Heart left ventricle (tissue), 16 donors: ENCODE measurements around the gene LPCAT2. TPM values are rescaled to one million over a fixed set of nuclear protein-coding genes. Genes with fewer than 3 reads are reported as not detected.

Experiments
- ATAC-seq, 4 donors: fragments of 200-7000 bp; cut with Tn5 transposase; one replicate each; pipeline ENCODE4 v1.9.1; 2020 to 2022; ENCODE audit warnings: moderate library complexity in 4 of 4, mild to moderate bottlenecking in 3 of 4, moderate number of reproducible peaks in 1 of 4
- DNase-seq, 5 donors: peaks; one replicate each; pipeline ENCODE4 v3.0.0-alpha.2; 2020
- H3K27ac ChIP-seq, 12 donors: fragments of 200-600 bp; sonication (generic) in 4 of 12; one replicate each; pipeline versions ENCODE4 v1.5.0 to v1.8.0; 2016 to 2022; ENCODE audit warnings: mild to moderate bottlenecking in 2 of 12
- H3K27me3 ChIP-seq, 9 donors: fragments of 200-600 bp; sonication (generic) in 2 of 9; one replicate each; pipeline versions ENCODE4 v1.5.1 to v1.8.0; 2016 to 2022; ENCODE audit warnings: mild to moderate bottlenecking in 3 of 9
- H3K36me3 ChIP-seq, 9 donors: fragments of 200-600 bp; sonication (generic) in 2 of 9; one replicate each; pipeline versions ENCODE4 v1.5.0 to v1.8.0; 2018 to 2022; ENCODE audit warnings: mild to moderate bottlenecking in 2 of 9
- H3K4me1 ChIP-seq, 12 donors: fragments of 200-600 bp; sonication (generic) in 4 of 12; one replicate each; pipeline versions ENCODE4 v1.5.0 to v1.8.0; 2016 to 2022; ENCODE audit warnings: mild to moderate bottlenecking in 3 of 12
- H3K4me3 ChIP-seq, 12 donors: fragments of 200-600 bp; sonication (generic) in 4 of 12; one replicate each; pipeline versions ENCODE4 v1.5.0 to v1.8.0; 2017 to 2022; ENCODE audit warnings: mild to moderate bottlenecking in 9 of 12, moderate library complexity in 4 of 12
- H3K9me3 ChIP-seq, 12 donors: fragments of 200-600 bp; sonication (generic) in 4 of 12; one replicate each; pipeline versions ENCODE4 v1.5.0 to v1.8.0; 2016 to 2022; ENCODE audit warnings: mild to moderate bottlenecking in 1 of 12
- POLR2A ChIP-seq, 2 donors: fragments of 450-650 bp; IDR thresholded peaks; one replicate each; pipeline ENCODE4 v1.6.1; 2017; ENCODE audit warnings: antibody characterized with exemption in 2 of 2, mild to moderate bottlenecking in 2 of 2, moderate library complexity in 2 of 2
- WGBS, 4 donors: extraction: QIAGEN DNeasy Blood & Tissue Kit in 2 of 4; methylation state at CpG; one replicate each; pipeline versions ENCODE4 v1.1.5 to v1.1.7; 2013 to 2018; 5-methylcytosine and 5-hydroxymethylcytosine counted together
- intact Hi-C, 10 donors: fragments of 100-400 bp; cut with DNase I; formaldehyde crosslinking; loops; one replicate each; pipeline versions ENCODE4 v1.11.1 to v1.14.2; 2022
- polyA plus RNA-seq, 2 donors: library from polyadenylated mRNA; stranded (reverse); fragments of 200-250 nt; gene quantifications; one replicate each; pipeline ENCODE4 v1.2.3, GENCODE V29; 2013
- total RNA-seq, 9 donors: library from RNA; depleted of rRNA in 2 of 9; stranded (reverse); fragments of >200 nt in 2 of 9; fragmentation: NEBNext Ultra II Directional in 3 of 9; extraction: Animal tissue kit (Norgen Biotek cat#: 25700) in 3 of 9; gene quantifications; one replicate each; pipeline versions ENCODE4 v1.1.0 to v1.2.4, GENCODE V29; 2016 to 2023
- TF ChIP-seq, protein P1 (sequence below), 12 donors: fragments of 200-600 bp; sonication (generic) in 4 of 12; IDR thresholded peaks; one replicate each; pipeline versions ENCODE4 v1.5.0 to v1.8.0; 2018 to 2022; ENCODE audit warnings: antibody characterized with exemption in 12 of 12, mild to moderate bottlenecking in 5 of 12
- donor health status: ischemic (EF 13 %, LVEDD 7.1; RV severe dilation, severe dysfunction).
- donor health status: healthy with polysubstance abuse.
- donor health status: DM: no; HTN: yes; CAD: no.
- donor health status: DM: no; HTN: no; CAD: no.
- donor health status: ischemic (EF 25% LVEDD 6.9; RV normal size, moderate dysfunction).
- donor health status: ischemic (EF 25% LVEDD 5.7; RV mildly dilated, moderate dysfunction).
- donor health status: healthy.
- donor health status: DM: yes; HTN: yes; CAD: no.
- donor health status: ischemic (EF 35%, LVEDD 5.7; RV mildly dilated, moderate dysfunction).
- donor health status: nonischemic (EF 11% LVEDD 7.7; RV severe dilation, severe dysfunction).
- donor health status: DM: yes; HTN: yes; CAD: no.
- donor health status: PGD.
- donor health status: ischemic (EF 29% LVEDD 5.4; RV normal size, mild dysfunction).
- donor health status: nonischemic (EF 23%, LVEDD 6.1; RV moderate dilation, normal function).

The LPCAT2 gene
- total and polyA plus RNA-seq, 11 donors: 3.8 to 13.6 (median 6.5) TPM

DNA sequence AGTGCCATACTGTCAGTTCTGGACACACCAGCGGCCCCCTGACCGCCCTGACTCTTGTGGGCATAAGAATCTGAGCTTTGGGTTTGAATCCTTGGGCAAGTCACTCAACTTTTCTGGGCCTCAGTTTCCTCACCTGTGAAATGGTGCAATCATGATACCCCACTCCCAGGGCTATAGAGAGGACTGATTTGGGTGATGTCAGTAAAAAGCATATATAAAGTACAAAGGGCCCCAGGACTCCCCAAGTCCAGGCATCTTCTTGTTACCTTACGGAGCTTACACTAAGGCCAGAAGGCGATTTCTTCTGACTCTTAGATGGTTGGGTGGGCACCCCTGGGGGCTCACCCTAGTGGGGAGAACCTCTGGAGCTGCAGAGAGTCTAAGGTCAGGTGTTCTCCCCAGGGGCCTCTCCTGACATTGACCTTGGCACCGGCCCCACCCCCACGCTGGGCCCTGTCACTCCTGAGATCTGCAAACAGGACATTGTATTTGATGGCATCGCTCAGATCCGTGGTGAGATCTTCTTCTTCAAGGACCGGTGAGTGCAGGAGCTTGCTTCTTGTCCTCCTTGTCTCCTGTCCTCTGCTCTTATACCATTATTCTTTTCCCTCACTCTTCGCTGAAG is 16.0 kb upstream of the LPCAT2 start:
- H3K36me3 ChIP-seq: peaks cover 0 to 91% (median 22%) of the 10 kb centered on the region in 9 donors

DNA sequence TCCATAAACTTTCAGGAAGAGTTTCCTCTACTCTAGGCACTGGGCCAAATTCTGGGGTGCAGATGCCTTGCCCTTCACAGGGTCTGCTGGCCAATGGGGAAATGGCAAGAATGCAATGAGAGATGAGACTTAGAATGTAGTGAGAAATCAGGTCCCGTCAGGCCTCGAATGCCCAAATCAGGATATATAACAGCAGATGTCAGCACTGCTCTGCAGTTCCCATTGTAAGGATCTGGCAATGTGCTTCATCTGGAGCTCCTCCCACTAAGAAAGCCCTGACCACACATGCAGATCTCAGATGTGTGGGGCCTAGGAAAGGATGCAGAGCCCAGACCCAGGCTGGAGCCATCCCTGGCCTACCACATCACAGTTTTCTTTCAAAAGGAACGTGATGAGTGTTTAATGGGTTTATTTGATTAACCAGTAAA is 13.9 kb upstream of the LPCAT2 start:
- TF ChIP-seq POLR2A (IDR thresholded peaks at IDR 0.05): no peak
- TF ChIP-seq, protein P1, sequence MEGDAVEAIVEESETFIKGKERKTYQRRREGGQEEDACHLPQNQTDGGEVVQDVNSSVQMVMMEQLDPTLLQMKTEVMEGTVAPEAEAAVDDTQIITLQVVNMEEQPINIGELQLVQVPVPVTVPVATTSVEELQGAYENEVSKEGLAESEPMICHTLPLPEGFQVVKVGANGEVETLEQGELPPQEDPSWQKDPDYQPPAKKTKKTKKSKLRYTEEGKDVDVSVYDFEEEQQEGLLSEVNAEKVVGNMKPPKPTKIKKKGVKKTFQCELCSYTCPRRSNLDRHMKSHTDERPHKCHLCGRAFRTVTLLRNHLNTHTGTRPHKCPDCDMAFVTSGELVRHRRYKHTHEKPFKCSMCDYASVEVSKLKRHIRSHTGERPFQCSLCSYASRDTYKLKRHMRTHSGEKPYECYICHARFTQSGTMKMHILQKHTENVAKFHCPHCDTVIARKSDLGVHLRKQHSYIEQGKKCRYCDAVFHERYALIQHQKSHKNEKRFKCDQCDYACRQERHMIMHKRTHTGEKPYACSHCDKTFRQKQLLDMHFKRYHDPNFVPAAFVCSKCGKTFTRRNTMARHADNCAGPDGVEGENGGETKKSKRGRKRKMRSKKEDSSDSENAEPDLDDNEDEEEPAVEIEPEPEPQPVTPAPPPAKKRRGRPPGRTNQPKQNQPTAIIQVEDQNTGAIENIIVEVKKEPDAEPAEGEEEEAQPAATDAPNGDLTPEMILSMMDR (IDR thresholded peaks at IDR 0.05): peak in 11 of 12 donors; percentile 27 to 67 (median 46)
- intact Hi-C loops: loop anchor here (2.0 to 10.0 kb wide), 7 partner anchors 44 to 210 kb away; no protein-coding TSS in a partner anchor
- Histone ChIP-seq H3K36me3 (peaks cover 0 to 89% (median 12%) of the 10 kb centered on the region in 9 donors), H3K9me3 (no peaks in the 10 kb centered on the region), H3K27me3 (no peaks in the 10 kb centered on the region), H3K27ac (no peak overlapping the region), H3K4me1 (peaks cover 0 to 34% (median 10%) of the 10 kb centered on the region in 12 donors), H3K4me3 (no peak overlapping the region)
- peak in 2 of 5 donors; percentile 52 to 58 for DNase-seq
- peak; percentile 67 to 93 (median 74) for ATAC-seq
- 27 to 35% (median 31%) methylated on average over 3 of the region's 3 CpGs for WGBS, 4 donors

More for the DNA sequence above, 16.0 kb upstream of the LPCAT2 start:
- Histone ChIP-seq H3K27ac (no peak overlapping the region), H3K9me3 (no peaks in the 10 kb centered on the region), H3K27me3 (no peaks in the 10 kb centered on the region), H3K4me1 (peaks cover 0 to 22% (median 8%) of the 10 kb centered on the region in 12 donors), H3K4me3 (no peak overlapping the region)
- TF ChIP-seq, protein P1 (IDR thresholded peaks at IDR 0.05): no peak
- no peak for TF ChIP-seq POLR2A (IDR thresholded peaks at IDR 0.05)
- intact Hi-C loops: loop anchor here in 8 of 10 donors (10.0 kb wide), 3 partner anchors 52 to 212 kb away; no protein-coding TSS in a partner anchor
- ATAC-seq (no peak), DNase-seq (no peak)
- 84 to 93% (median 90%) methylated on average over 10 of the region's 10 CpGs for WGBS, 4 donors

DNA sequence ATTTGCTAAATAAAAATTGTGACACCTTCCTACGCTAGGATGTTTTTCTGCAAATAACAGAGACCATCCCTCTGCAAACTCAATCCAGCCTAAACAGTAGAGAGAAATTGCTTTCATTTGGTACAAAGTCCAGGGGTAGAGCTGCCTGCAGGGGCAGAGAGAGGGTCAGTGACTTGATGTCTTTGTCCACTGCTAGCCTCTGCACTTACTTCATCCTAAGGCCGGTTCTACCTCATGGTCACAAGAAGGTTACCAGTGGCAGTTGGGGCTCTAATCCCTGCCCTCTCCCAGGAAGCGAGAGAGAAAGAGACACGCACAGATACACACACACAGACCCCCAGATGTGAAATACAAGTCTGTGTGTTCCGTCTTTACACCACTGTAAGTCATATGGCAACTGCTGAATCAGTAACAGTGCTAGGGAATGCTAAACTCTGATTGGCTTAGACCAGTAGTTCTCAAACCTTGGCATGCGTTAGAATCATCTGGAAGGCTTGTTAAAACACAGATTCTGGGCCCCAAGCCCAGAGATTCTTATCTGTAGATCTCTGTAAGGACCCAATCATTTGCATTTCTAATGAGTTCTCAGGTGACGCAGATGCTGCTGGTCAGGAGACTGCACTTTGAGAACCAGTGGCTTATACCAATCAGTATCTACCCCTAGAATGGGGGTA is 13.1 kb upstream of the LPCAT2 start:
- no peak overlapping the region for H3K27ac ChIP-seq
- no peak for TF ChIP-seq POLR2A (IDR thresholded peaks at IDR 0.05)
- TF ChIP-seq, protein P1 (IDR thresholded peaks at IDR 0.05): no peak
- H3K36me3 ChIP-seq: peaks cover 0 to 82% (median 12%) of the 10 kb centered on the region in 9 donors
- intact Hi-C loops: loop anchor here (2.0 to 10.0 kb wide), 7 partner anchors 43 to 209 kb away; no protein-coding TSS in a partner anchor
- H3K27me3 ChIP-seq: no peaks in the 10 kb centered on the region
- DNase-seq: no peak
- peaks cover 0 to 41% (median 17%) of the 10 kb centered on the region in 12 donors for H3K4me1 ChIP-seq
- no peak overlapping the region for H3K4me3 ChIP-seq
- no peaks in the 10 kb centered on the region for H3K9me3 ChIP-seq
- WGBS, 4 donors: 67 to 77% (median 73%) methylated on average over 7 of the region's 7 CpGs
- peak in 1 of 4 donors; percentile 69 for ATAC-seq
